Gastroesophageal sphincter (tissue), 4 donors: ENCODE results near the gene WLS. TPM values are rescaled to one million over a fixed set of nuclear protein-coding genes. Genes with fewer than 3 reads are reported as not detected.
A peak's percentile ranks its signal among the peaks of the same experiment; 100 is the strongest.

ENCODE experiments used
- ATAC-seq: fragments of 150-250 bp; one replicate; pipeline ENCODE4 v1.9.1; 2016; ENCODE audit warnings: mild to moderate bottlenecking, moderate library complexity
- H3K27ac ChIP-seq, 4 donors: fragments of 200-600 bp; sonication (generic) in 3 of 4; 1 replicate in 3 of 4; 2 replicates in 1 of 4; pipeline ENCODE4 v1.5.1; 2016 to 2019
- H3K27me3 ChIP-seq: fragments of 200-600 bp; sonication (generic); one replicate; pipeline ENCODE4 v1.5.1; 2019
- H3K36me3 ChIP-seq, 2 donors: fragments of 200-600 bp; sonication (generic); one replicate each; pipeline ENCODE4 v1.5.1; 2019; ENCODE audit warnings: control low read depth in 1 of 2
- H3K4me1 ChIP-seq, 3 donors: fragments of 200-600 bp; sonication (generic); 1 replicate in 2 of 3; 2 replicates in 1 of 3; pipeline ENCODE4 v1.5.1; 2016 to 2019; ENCODE audit warnings: control low read depth in 2 of 3
- H3K4me3 ChIP-seq, 2 donors: fragments of 200-600 bp; sonication (generic); one replicate each; pipeline ENCODE4 v1.5.1; 2019; ENCODE audit warnings: mild to moderate bottlenecking in 1 of 2, moderate library complexity in 1 of 2
- H3K9me3 ChIP-seq, 3 donors: fragments of 200-600 bp; sonication (generic); one replicate each; pipeline ENCODE4 v1.5.1; 2017 to 2019; ENCODE audit warnings: control low read depth in 2 of 3
- CTCF ChIP-seq, 4 experiments: fragments of 200-600 bp in 2 of 4; fragments of 450-650 bp in 2 of 4; sonication (generic) in 1 of 4; IDR thresholded peaks; one replicate each; pipeline ENCODE4 v1.5.1; 2017 to 2019; ENCODE audit warnings: antibody characterized with exemption in 4 of 4, mild to moderate bottlenecking in 2 of 4, moderate library complexity in 2 of 4
- EP300 ChIP-seq: sonication (generic); formaldehyde crosslinking; IDR thresholded peaks from one replicate; pipeline ENCODE4 v1.6.1; 2017; ENCODE audit warnings: antibody characterized with exemption, mild to moderate bottlenecking
- POLR2A ChIP-seq, 2 donors: fragments of 450-650 bp; IDR thresholded peaks; one replicate each; pipeline ENCODE4 v1.6.1; 2017; ENCODE audit warnings: antibody characterized with exemption in 2 of 2, mild to moderate bottlenecking in 2 of 2, moderate library complexity in 1 of 2
- POLR2AphosphoS5 ChIP-seq: sonication (generic); formaldehyde crosslinking; IDR thresholded peaks from one replicate; pipeline ENCODE4 v1.6.1; 2017; ENCODE audit warnings: antibody characterized with exemption
- WGBS, 2 donors: methylation state at CpG; one replicate each; pipeline ENCODE4 v1.1.5; 2018; ENCODE audit warnings: low coverage in 1 of 2; 5-methylcytosine and 5-hydroxymethylcytosine counted together
- total RNA-seq, 4 donors: library from RNA; depleted of rRNA; stranded (reverse); fragments of >200 nt; gene quantifications; one replicate each; pipeline ENCODE4 v1.1.0, GENCODE V29; 2016

WLS gene
- total RNA-seq, 4 donors from 2014 or later = 120 to 280 (median 263) TPM

- H3K27ac ChIP-seq = peak overlapping the region in 3 of 4 donors; percentile 15 to 82 (median 36)
- peaks cover 0 to 35% (median 5%) of the 10 kb centered on the region in 3 donors for H3K4me1 ChIP-seq
- H3K9me3 ChIP-seq = no peaks in the 10 kb centered on the region
- peaks cover 9 to 95% of the 10 kb centered on the region in 2 donors for H3K36me3 ChIP-seq
- TF ChIP-seq EP300 = no peak
- TF ChIP-seq CTCF (IDR thresholded peaks at IDR 0.05) = no peak
- no peak for TF ChIP-seq POLR2AphosphoS5
- TF ChIP-seq POLR2A (IDR thresholded peaks at IDR 0.05) = no peak
- ATAC-seq = no peak
- WGBS, 2 donors = 57 to 92% methylated on average over 3 of the region's 3 CpGs
- H3K27me3 ChIP-seq = no peaks in the 10 kb centered on the region
- H3K4me3 ChIP-seq = no peak overlapping the region
Observed at GRCh38 chr1:68151690-68152089, 80.6 kb downstream of the WLS start.

GRCh38 chr1:68149907-68150306 lies 82.4 kb downstream of the WLS start:
- TF ChIP-seq POLR2AphosphoS5 = no peak
- TF ChIP-seq POLR2A (IDR thresholded peaks at IDR 0.05) = no peak
- no peak for TF ChIP-seq CTCF (IDR thresholded peaks at IDR 0.05)
- TF ChIP-seq EP300 = no peak
- peak overlapping the region; percentile 70 to 83 (median 82) for H3K27ac ChIP-seq
- peaks cover 9 to 86% of the 10 kb centered on the region in 2 donors for H3K36me3 ChIP-seq
- H3K9me3 ChIP-seq = no peaks in the 10 kb centered on the region
- H3K4me3 ChIP-seq = no peak overlapping the region
- no peaks in the 10 kb centered on the region for H3K27me3 ChIP-seq
- H3K4me1 ChIP-seq = peaks cover 8 to 41% (median 8%) of the 10 kb centered on the region in 3 donors
- no peak for ATAC-seq
- WGBS, 2 donors = 91 to 100% methylated on average over 3 to 5 of the region's 8 CpGs

- no peaks in the 10 kb centered on the region for H3K9me3 ChIP-seq
- H3K4me3 ChIP-seq = no peak overlapping the region
- H3K27ac ChIP-seq = peak overlapping the region; percentile 70 to 83 (median 82)
- peaks cover 8 to 47% (median 8%) of the 10 kb centered on the region in 3 donors for H3K4me1 ChIP-seq
- ATAC-seq = peak; percentile 78
- TF ChIP-seq CTCF (IDR thresholded peaks at IDR 0.05) = no peak
- TF ChIP-seq POLR2AphosphoS5 = peak; percentile 63
- no peak for TF ChIP-seq EP300
- H3K36me3 ChIP-seq = peaks cover 9 to 85% of the 10 kb centered on the region in 2 donors
- H3K27me3 ChIP-seq = no peaks in the 10 kb centered on the region
- WGBS, 2 donors = 51 to 68% methylated on average over 2 to 5 of the region's 5 CpGs
Observed at GRCh38 chr1:68149110-68149798, 83.1 kb downstream of the WLS start.

- WGBS, 2 donors = 94 to 96% methylated on average over 7 to 8 of the region's 8 CpGs
- Histone ChIP-seq H3K4me3 (no peak overlapping the region), H3K36me3 (peaks cover 6 to 85% of the 10 kb centered on the region in 2 donors), H3K27me3 (no peaks in the 10 kb centered on the region), H3K4me1 (peaks cover 8 to 50% (median 8%) of the 10 kb centered on the region in 3 donors), H3K9me3 (no peaks in the 10 kb centered on the region), H3K27ac (peak overlapping the region; percentile 69 to 83 (median 82))
- TF ChIP-seq POLR2A (IDR thresholded peaks at IDR 0.05) (no peak), CTCF (IDR thresholded peaks at IDR 0.05) (no peak), EP300 (no peak), POLR2AphosphoS5 (no peak)
- no peak for ATAC-seq
Observed at GRCh38 chr1:68148631-68149030, 83.7 kb downstream of the WLS start.
